ENCODE results near the gene HDAC9. TPM values are rescaled to one million over a fixed set of nuclear protein-coding genes. Genes with fewer than 3 reads are reported as not detected.

The HDAC9 gene
- polyA plus RNA-seq, 1 of the 3 experiments (the other 2 are of a cell fraction), result 11.6 TPM

DNA sequence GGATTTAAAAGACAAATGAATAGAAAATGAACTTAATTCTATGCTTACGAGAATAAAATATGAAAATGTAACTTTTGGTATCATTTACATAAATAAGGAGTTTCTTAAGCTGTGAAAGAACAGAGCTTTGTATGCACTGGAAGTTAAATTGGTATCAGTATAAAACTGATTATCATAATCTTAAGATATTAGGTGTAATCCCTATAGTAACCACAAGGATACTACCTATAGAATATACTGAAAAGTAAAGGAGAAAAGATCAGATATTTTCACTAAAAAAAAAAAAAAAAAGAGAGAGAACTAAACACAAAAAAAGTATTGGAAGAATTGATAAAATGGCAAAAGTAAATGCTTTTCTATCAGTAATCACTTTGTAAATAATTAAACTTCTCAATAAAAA is 521.8 kb downstream of the HDAC9 start:
- Histone ChIP-seq H3K4me2 (no peak overlapping the region), H3F3A (replicated peaks; ENCODE audit: insufficient read depth) (peaks cover 37% of the 10 kb centered on the region), H3K27ac (ENCODE audit: low read depth in 2 of 2, low read length in 1 of 2) (no peak overlapping the region), H2AFZ (ENCODE audit: low read depth) (no peak overlapping the region), H3K9me3 (peaks cover 22% of the 10 kb centered on the region), H3K79me2 (ENCODE audit: insufficient read depth) (peaks cover 42% of the 10 kb centered on the region), H4K20me1 (ENCODE audit: insufficient read depth) (no peaks in the 10 kb centered on the region), H3K4me1 (ENCODE audit: control insufficient read depth in 1 of 2, insufficient read depth in 2 of 2, low read depth in 1 of 2, low read length in 1 of 2) (peaks cover 0 to 11% of the 10 kb centered on the region in 2 experiments; a peak in 2 of 4 replicates), H3K9me2 (no peaks in the 10 kb centered on the region), H3K9ac (no peak overlapping the region), H3K36me3 (replicated peaks in 1 of 2; ENCODE audit: control insufficient read depth in 1 of 2, insufficient read depth in 2 of 2, low read length in 1 of 2) (peaks cover 59 to 69% of the 10 kb centered on the region in 2 experiments), H3K4me3 (ENCODE audit: low read depth in 2 of 2, low read length in 1 of 2) (no peak overlapping the region), H3K27me3 (ENCODE audit: insufficient read depth) (no peaks in the 10 kb centered on the region)
- TF ChIP-seq, protein P1, sequence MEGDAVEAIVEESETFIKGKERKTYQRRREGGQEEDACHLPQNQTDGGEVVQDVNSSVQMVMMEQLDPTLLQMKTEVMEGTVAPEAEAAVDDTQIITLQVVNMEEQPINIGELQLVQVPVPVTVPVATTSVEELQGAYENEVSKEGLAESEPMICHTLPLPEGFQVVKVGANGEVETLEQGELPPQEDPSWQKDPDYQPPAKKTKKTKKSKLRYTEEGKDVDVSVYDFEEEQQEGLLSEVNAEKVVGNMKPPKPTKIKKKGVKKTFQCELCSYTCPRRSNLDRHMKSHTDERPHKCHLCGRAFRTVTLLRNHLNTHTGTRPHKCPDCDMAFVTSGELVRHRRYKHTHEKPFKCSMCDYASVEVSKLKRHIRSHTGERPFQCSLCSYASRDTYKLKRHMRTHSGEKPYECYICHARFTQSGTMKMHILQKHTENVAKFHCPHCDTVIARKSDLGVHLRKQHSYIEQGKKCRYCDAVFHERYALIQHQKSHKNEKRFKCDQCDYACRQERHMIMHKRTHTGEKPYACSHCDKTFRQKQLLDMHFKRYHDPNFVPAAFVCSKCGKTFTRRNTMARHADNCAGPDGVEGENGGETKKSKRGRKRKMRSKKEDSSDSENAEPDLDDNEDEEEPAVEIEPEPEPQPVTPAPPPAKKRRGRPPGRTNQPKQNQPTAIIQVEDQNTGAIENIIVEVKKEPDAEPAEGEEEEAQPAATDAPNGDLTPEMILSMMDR (IDR thresholded peaks at IDR 0.05), result peak; percentile 34; the same call in 1 of the 2 replicates
- TF ChIP-seq, protein P2, sequence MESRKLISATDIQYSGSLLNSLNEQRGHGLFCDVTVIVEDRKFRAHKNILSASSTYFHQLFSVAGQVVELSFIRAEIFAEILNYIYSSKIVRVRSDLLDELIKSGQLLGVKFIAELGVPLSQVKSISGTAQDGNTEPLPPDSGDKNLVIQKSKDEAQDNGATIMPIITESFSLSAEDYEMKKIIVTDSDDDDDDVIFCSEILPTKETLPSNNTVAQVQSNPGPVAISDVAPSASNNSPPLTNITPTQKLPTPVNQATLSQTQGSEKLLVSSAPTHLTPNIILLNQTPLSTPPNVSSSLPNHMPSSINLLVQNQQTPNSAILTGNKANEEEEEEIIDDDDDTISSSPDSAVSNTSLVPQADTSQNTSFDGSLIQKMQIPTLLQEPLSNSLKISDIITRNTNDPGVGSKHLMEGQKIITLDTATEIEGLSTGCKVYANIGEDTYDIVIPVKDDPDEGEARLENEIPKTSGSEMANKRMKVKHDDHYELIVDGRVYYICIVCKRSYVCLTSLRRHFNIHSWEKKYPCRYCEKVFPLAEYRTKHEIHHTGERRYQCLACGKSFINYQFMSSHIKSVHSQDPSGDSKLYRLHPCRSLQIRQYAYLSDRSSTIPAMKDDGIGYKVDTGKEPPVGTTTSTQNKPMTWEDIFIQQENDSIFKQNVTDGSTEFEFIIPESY (IDR thresholded peaks at IDR 0.05; ENCODE audit: borderline replicate concordance, low read depth), result no peak
- TF ChIP-seq CHD2 (IDR thresholded peaks at IDR 0.05; ENCODE audit: low read length, partially characterized antibody), result no peak
- TF ChIP-seq, protein P3, sequence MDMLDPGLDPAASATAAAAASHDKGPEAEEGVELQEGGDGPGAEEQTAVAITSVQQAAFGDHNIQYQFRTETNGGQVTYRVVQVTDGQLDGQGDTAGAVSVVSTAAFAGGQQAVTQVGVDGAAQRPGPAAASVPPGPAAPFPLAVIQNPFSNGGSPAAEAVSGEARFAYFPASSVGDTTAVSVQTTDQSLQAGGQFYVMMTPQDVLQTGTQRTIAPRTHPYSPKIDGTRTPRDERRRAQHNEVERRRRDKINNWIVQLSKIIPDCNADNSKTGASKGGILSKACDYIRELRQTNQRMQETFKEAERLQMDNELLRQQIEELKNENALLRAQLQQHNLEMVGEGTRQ (IDR thresholded peaks at IDR 0.05; ENCODE audit: borderline replicate concordance, low read depth, low read length), result no peak
- POLR2A ChIA-PET, result no interaction called here
- no peak for DNase-seq
- 89% methylated on average over 1 of the region's 1 CpG for WGBS (ENCODE audit: low lambda C conversion rate)
- CTCF ChIA-PET, result interaction anchor here (1.1 to 1.3 kb wide), 2 partner anchors 16 to 61 kb away, joined by 3 read pairs; no protein-coding TSS in a partner anchor

DNA sequence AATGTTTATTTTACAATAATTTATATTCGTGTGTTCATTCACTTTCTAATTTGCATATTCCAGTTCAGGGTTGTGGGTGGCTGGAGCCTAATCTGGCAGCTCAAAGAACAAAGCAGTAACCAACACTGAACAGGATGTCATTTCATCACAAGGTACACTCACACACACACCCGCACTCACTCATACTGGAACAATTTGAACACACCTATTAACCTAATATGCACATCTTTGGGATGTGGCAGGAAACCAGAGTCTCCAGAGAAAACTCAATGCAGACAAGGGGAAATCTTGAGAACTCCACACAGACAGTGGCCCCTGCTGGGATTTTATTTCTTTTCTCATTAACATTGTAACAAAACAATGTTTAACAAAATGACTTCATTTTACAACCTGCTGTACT is 524.5 kb downstream of the HDAC9 start:
- CTCF ChIA-PET, result no interaction called here
- H3K27me3 ChIP-seq (ENCODE audit: insufficient read depth), result no peaks in the 10 kb centered on the region
- TF ChIP-seq NRF1 (IDR thresholded peaks at IDR 0.05; ENCODE audit: low read depth, low read length) (no peak), YY1 (IDR thresholded peaks at IDR 0.05; ENCODE audit: low read depth) (no peak), ELF1 (IDR thresholded peaks at IDR 0.05) (no peak), EP300 (IDR thresholded peaks at IDR 0.05; ENCODE audit: borderline replicate concordance in 1 of 2, low read depth in 1 of 2, low read length in 1 of 2) (no peak), EZH2phosphoT487 (IDR thresholded peaks at IDR 0.05; ENCODE audit: borderline replicate concordance, low read depth) (no peak), TAF1 (IDR thresholded peaks at IDR 0.05; ENCODE audit: borderline replicate concordance, low read depth, low read length) (no peak)
- TF ChIP-seq, protein P4, sequence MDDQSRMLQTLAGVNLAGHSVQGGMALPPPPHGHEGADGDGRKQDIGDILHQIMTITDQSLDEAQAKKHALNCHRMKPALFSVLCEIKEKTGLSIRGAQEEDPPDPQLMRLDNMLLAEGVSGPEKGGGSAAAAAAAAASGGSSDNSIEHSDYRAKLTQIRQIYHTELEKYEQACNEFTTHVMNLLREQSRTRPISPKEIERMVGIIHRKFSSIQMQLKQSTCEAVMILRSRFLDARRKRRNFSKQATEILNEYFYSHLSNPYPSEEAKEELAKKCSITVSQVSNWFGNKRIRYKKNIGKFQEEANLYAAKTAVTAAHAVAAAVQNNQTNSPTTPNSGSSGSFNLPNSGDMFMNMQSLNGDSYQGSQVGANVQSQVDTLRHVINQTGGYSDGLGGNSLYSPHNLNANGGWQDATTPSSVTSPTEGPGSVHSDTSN (IDR thresholded peaks at IDR 0.05), result no peak
- TF ChIP-seq, protein P2 (IDR thresholded peaks at IDR 0.05; ENCODE audit: borderline replicate concordance, low read depth), result no peak
- TF ChIP-seq, protein P5, sequence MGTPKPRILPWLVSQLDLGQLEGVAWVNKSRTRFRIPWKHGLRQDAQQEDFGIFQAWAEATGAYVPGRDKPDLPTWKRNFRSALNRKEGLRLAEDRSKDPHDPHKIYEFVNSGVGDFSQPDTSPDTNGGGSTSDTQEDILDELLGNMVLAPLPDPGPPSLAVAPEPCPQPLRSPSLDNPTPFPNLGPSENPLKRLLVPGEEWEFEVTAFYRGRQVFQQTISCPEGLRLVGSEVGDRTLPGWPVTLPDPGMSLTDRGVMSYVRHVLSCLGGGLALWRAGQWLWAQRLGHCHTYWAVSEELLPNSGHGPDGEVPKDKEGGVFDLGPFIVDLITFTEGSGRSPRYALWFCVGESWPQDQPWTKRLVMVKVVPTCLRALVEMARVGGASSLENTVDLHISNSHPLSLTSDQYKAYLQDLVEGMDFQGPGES (IDR thresholded peaks at IDR 0.05; ENCODE audit: low read depth, low read length), result no peak
- TF ChIP-seq, protein P6, sequence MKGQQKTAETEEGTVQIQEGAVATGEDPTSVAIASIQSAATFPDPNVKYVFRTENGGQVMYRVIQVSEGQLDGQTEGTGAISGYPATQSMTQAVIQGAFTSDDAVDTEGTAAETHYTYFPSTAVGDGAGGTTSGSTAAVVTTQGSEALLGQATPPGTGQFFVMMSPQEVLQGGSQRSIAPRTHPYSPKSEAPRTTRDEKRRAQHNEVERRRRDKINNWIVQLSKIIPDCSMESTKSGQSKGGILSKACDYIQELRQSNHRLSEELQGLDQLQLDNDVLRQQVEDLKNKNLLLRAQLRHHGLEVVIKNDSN (IDR thresholded peaks at IDR 0.05; ENCODE audit: borderline replicate concordance, low read depth), result no peak

More for the DNA sequence above, 524.5 kb downstream of the HDAC9 start:
- WGBS (ENCODE audit: low lambda C conversion rate), result 90% methylated on average over 2 of the region's 2 CpGs
- Histone ChIP-seq H3K79me2 (ENCODE audit: insufficient read depth) (peaks cover 46% of the 10 kb centered on the region; the same call in 1 of the 2 replicates), H3K4me3 (ENCODE audit: low read depth in 2 of 2, low read length in 1 of 2) (no peak overlapping the region), H4K20me1 (ENCODE audit: insufficient read depth) (no peaks in the 10 kb centered on the region), H3K9me3 (peaks cover 22% of the 10 kb centered on the region), H3K4me2 (no peak overlapping the region), H2AFZ (ENCODE audit: low read depth) (no peak overlapping the region), H3K4me1 (ENCODE audit: control insufficient read depth in 1 of 2, insufficient read depth in 2 of 2, low read depth in 1 of 2, low read length in 1 of 2) (peaks cover 13 to 26% of the 10 kb centered on the region in 2 experiments), H3K9me2 (no peaks in the 10 kb centered on the region), H3K27ac (ENCODE audit: low read depth in 2 of 2, low read length in 1 of 2) (peak overlapping the region; percentile 31 to 39; a peak in 3 of 4 replicates), H3K9ac (no peak overlapping the region), H3K36me3 (replicated peaks in 1 of 2; ENCODE audit: control insufficient read depth in 1 of 2, insufficient read depth in 2 of 2, low read length in 1 of 2) (peaks cover 42 to 84% of the 10 kb centered on the region in 2 experiments), H3F3A (replicated peaks; ENCODE audit: insufficient read depth) (peaks cover 41% of the 10 kb centered on the region)
- no peak for DNase-seq
- POLR2A ChIA-PET, result no interaction called here

Data from SK-N-SH (cell line).